Left ventricle myocardium superior (tissue), 1 donor: Measurements from ENCODE around the gene IFRD2. TPM values are rescaled to one million over a fixed set of nuclear protein-coding genes. Genes with fewer than 3 reads are reported as not detected.
A peak's percentile ranks its signal among the peaks of the same experiment; 100 is the strongest.

Experiments used
- ATAC-seq: fragments of 200-7000 bp; cut with Tn5 transposase; one replicate; pipeline ENCODE4 v1.9.1; 2020; ENCODE audit warnings: mild to moderate bottlenecking, moderate library complexity
- DNase-seq: peaks from one replicate; pipeline ENCODE4 v3.0.0-alpha.2; 2020
- intact Hi-C: fragments of 100-400 bp; cut with micrococcal nuclease; formaldehyde crosslinking; loops from one replicate; pipeline ENCODE4 v1.11.0; 2022
- long read RNA-seq: library from polyadenylated mRNA; unstranded; transcript quantifications from one replicate; pipeline ENCODE4 v2.0.0, GENCODE V29; 2021
- total RNA-seq: library from RNA; stranded (reverse); fragmentation: NEBNext Ultra II Directional; extraction: Animal tissue kit (Norgen Biotek cat#: 25700); gene quantifications from one replicate; pipeline ENCODE4 v1.2.1, GENCODE V29; 2021
- donor health status: DM: no; HTN: yes; CAD: no; lungs with severe emphysema.

IFRD2 gene, protein sequence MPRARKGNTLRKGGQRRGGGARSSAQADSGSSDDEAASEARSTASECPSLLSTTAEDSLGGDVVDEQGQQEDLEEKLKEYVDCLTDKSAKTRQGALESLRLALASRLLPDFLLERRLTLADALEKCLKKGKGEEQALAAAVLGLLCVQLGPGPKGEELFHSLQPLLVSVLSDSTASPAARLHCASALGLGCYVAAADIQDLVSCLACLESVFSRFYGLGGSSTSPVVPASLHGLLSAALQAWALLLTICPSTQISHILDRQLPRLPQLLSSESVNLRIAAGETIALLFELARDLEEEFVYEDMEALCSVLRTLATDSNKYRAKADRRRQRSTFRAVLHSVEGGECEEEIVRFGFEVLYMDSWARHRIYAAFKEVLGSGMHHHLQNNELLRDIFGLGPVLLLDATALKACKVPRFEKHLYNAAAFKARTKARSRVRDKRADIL
- 79.3 TPM for total RNA-seq
- long read RNA-seq, transcript IFRD2-202 (12 exons, 2,109 nt), result major isoform, 288 of 361 reads
- long read RNA-seq, partial matches to known transcripts, result 44 of 361 reads
- long read RNA-seq, other reads (novel, unspliced or antisense), result 27 of 361 reads

DNA sequence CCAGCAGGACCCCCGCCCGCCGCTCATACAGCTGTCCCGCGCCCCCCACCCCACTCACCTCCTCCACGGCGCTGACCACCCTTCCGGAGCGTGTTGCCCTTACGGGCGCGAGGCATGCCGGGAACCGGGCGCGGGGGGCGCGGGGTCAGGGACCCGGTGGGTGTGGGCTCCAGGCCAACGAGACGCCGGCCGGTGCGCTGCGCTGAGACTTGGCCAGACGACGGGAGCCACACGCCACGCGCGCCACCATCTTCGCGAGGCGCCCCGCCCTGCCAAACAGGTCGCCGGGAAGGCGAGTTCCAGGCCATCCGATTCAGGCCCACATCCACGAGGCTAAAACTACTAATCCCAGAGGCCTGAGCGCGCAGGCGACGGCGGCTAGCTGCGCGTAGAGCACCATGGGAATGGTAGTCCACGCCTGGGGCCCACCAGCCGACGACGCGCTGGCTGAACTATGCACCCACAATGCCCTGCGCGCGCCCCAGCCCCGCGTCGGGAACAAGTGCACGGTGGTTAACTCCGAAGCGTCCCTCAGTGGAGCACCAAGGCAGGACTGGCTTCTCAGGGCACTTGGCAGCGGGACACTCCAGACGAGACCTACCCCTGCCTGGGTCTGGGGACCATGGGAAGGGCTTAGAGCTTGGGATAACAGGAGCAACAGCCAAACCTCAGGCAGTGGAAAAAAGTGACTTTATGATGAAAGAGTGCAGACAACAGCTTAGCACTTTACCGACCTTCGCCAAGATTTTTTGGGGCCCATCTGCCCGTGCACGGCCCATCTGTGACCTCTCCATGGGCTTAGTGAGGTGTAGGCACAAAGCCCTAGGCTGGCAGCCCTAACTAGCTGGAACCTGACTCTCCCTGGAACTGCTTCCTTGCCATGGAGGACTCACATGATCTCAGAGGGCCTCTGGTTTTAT is at the start of gene IFRD2:
TSS of gene IFRD2 (minus strand) at position 271 of the 920 bp plus-strand sequence. CDS start at position 116, 155 bp downstream.
- DNase-seq (peak; percentile 99), ATAC-seq (peak; percentile 94)
- intact Hi-C loops, result loop anchor here (2.0 kb wide), 1 partner anchor 18 kb away; no protein-coding TSS in a partner anchor

DNA sequence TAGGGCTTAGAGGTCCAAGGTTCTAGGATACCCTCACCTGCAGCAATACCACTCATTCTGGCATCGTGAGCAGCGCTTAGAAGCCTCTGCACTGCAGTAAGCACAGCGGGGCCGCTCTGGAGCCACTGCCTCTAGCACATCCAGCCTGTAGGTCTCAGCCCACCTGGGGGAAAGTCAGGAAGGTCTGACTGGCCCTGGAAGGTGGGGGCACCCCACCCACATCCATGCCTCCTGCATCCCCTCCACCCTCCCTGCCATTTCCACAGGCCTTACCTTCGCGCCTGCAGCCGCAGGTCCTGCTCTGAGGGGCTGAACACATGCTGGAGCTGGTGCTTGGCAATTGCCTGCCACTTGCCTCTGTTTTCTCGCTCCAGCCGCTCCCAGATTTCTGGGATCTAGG is 49.3 kb upstream of the IFRD2 start:
- DNase-seq, result no peak
- intact Hi-C loops, result no loop called here
- ATAC-seq, result no peak

DNA sequence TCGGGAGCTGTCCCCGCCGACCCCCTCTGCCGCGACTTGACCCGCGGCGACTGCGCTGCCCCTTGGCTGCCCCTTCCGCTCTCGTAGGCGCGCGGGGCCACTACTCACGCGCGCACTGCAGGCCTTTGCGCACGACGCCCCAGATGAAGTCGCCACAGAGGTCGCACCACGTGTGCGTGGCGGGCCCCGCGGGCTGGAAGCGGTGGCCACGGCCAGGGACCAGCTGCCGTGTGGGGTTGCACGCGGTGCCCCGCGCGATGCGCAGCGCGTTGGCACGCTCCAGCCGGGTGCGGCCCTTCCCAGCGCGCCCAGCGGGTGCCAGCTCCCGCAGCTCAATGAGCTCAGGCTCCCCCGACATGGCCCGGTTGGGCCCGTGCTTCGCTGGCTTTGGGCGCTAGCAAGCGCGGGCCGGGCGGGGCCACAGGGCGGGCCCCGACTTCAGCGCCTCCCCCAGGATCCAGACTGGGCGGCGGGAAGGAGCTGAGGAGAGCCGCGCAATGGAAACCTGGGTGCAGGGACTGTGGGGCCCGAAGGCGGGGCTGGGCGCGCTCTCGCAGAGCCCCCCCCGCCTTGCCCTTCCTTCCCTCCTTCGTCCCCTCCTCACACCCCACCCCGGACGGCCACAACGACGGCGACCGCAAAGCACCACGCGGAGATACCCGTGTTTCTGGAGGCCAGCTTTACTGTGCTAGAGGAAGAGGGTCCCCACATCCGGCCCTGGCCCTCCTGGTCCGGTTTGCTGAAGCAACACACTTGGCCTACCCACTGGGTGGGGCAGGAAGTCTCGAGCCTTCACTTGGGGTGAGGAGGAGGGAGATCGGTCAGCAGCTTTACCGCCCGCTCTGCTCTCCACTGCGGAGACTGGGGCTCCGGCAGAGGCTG is 48.5 kb upstream of the IFRD2 start, which contains the start of gene RASSF1:
TSS of gene RASSF1 (minus strand) at position 389 of the 882 bp plus-strand sequence. CDS start at position 358, 31 bp downstream.
- ATAC-seq (peak; percentile 39), DNase-seq (peak; percentile 89)
- intact Hi-C loops, result no loop called here

DNA sequence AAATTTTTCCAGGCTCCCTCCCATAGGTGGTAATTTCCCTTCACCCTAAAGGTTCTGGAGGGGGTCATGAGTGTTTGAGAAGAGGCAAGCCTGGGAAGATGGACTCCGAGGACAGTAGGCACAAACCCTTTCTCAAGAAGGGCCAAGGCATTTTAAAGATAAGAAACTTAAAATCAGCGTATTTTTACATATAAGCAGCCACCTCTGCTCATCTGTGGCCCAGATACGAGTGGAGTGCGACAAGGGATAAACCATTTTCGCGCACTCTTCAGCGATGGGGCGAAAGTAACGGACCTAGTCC is 47.9 kb upstream of the IFRD2 start:
- intact Hi-C loops, result no loop called here
- DNase-seq, result no peak
- no peak for ATAC-seq

DNA sequence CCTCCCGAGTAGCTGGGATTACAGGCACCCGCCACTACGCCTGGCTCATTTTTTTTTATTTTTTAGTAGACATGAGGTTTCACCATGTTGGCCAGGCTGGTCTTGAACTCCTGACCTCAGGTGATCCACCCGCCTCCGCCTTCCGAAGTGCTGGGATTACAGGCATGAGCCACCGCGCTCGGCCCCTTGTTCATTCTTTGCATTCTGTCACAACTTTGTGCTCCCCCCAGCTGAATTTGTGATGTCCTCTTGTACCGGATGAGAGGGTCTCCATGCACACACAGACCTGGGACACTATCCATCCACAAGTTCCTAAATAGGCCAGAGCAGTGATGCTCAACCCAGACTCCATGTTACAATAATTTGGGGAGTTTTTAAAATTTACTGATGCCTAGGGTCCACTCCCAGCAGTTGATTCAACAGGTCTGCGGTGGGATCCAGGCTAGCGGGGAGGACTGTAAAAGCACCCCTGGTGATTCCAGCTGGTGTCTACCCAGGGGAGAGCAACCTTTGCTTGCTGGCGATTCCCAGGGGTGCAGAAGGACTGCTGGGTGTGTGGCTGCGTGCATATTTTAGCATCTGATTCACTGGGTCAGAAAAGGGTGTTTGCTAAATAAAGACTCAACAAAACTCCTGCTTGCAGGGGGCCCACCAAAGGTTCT is 47.4 kb upstream of the IFRD2 start:
- no peak for DNase-seq
- intact Hi-C loops, result no loop called here
- no peak for ATAC-seq

DNA sequence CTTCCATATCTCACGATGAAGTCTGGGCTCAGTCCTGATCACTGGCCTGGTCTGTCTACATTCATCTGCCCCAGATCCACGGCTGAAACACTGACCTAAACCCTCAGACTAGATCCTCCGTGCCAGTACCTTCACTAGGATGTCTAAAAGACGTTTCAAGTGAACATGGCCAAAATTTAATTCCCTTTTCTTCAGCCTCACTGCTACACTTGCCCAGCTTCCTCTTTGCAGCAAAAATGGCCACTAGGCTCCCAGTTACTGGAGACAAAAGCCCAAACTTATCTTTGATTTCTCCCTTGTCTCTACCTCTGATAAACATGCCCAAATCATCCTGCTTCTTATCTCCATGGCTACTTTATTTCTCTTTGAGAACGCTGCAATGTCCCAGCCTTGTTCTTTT is 46.7 kb upstream of the IFRD2 start:
- DNase-seq (no peak), ATAC-seq (no peak)
- intact Hi-C loops, result no loop called here

DNA sequence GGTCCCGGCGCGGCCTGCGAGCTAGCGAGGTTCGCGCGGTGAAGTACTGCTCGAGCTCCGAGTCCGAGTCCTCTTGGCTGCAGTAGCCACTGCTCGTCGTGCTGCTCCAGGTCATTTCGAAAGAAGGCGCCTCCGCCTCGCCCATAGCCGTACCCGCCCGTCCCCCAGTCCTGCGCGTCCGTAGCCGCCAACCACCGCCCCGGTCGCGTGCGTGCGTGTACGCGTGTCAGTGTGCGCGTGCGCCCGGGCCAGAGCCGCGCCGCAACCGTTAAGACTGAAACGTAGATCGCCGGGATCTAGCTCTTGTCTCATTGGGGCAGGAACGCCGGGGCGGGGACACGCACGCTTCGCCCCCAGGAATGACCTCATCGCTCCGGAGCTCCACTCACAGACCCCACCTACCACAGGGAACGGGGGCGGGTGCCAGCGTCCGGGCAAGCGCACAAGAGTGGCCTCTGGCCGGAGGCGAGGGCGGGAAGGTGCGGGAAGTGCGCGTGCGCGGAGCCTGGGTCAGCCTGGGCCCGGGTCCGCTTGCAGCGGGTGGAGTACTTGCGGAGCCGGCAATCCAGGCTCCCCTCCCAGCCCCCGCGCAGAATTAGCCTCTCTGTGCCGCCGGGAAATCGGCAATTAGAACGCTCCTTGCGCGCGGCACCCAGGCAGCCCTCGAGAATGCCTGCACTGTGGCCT is 45.1 kb upstream of the IFRD2 start:
- DNase-seq (peak; percentile 100), ATAC-seq (peak; percentile 87)
- intact Hi-C loops, result no loop called here

DNA sequence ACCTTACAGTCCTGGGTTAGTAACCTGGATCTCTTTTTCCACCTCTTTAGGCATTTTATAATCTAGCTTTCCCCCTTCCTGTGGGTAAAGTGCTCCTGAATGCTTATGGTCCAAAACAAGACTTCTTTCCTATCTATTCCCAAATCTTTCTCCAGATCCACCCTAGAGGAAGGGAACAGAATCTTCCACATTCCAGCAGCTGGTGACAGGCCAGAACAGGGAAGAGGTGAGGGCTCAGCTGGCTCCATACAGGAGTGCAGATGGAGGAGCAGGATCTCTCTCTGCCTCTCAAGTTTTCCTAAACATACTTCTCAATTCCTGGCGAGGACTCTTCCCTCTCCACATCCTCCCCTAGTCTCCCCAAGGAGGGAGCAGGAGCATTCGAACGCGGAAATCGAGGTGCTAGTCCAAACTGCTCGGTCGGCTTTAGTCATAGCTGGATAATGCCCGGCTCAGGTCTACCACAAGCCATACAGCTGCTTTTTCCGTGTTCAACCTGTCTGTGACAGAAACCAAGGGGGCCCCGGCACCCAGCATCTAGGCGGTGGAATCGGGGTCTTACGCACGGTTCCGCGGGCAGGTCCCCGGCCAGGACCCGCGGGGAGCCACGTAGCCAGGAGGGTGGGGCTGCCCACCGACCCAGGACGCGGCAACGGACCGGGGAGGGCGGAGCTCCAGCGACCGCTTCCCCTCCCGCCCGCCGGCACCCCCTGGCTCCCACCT is 44.4 kb upstream of the IFRD2 start:
- DNase-seq (no peak), ATAC-seq (no peak)
- intact Hi-C loops, result no loop called here

DNA sequence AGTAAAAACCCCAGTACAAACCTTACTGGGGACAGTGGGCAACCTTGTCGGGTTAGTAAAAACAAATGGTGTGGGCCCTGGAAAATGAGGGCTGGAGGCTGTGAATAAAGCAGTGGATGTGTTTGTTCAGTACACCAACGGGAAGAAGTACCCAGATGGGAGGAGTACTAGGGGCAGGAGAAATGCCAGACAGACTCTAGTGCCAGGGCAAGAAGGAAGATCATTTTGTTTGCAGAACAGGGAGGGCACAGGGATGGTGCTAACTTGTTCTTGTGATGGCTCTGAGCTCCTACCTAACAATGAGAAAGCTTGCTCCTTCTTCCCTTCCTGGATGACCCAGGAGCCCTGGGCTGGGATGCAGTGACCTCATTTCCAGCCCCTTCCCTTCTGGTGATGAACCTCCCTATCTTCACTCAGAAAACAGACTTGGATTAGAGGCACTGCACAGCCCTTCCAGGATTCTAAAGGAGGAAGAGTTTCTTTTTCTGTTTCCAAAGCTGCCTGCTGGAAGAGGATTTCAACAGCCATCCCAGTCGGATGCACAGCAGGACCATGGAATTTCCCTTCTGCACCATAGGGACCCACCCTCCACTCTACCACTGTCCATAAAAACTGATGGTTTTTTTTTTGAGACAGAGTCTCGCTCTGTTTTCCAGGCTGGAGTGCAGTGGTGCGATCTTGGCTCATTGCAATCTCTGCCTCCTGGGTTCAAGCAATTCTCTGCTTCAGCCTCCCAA is 42.3 kb upstream of the IFRD2 start:
- no peak for DNase-seq
- no peak for ATAC-seq
- intact Hi-C loops, result no loop called here

DNA sequence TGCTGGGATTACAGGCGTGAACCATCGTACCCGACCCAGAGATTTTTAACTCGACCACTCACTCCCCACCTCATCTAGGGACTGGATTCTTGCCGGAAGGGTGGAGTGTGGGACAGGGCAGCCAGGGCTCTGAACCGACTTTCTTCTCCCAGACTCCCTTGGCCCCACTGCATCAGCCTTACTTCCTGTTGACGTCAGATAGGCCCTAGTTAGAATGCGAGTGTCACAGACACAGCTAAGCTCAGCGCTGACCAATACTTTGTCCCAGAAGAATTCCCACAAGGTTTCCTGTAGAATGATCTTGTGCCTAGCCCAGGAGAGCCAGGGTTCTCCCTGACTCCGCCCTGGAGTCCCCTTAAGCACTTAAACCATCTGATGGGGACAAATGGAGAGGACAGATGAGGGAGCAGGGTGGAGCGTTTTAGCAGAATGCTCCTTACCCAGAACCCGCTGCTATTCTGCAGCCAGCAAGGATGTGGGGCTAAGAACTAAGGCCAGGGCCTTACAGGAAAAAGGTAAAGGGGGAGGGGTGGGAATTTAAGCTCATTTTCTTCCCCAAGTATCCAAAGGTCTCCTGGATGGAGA is 41.6 kb upstream of the IFRD2 start:
- intact Hi-C loops, result no loop called here
- peak; percentile 58 for DNase-seq
- ATAC-seq, result peak; percentile 30

DNA sequence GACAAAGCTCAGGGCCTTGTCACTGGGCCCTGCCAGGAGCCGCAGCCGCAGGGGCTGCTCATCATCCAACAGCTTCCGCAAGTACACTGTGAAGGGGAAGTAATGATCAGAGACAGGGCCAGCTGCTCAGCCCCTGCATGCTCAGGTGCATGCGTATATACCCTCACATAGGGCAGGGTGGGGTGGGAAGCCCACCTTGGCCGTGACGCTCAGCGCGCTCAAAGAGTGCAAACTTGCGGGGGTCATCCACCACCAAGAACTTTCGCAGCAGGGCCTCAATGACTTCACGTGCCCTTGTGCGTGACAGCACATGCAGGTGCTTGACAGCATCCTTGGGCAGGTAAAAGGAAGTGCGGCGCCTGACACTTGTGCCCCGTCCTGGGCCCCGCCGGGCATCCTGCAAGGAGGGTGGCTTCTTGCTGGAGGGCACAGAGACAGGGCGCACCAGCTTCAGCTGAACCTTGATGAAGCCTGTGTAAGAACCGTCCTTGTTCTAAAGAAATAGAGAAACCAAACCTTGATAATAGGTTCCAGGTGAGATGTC is 39.2 kb upstream of the IFRD2 start:
- intact Hi-C loops, result no loop called here
- ATAC-seq, result no peak
- DNase-seq, result peak; percentile 22

DNA sequence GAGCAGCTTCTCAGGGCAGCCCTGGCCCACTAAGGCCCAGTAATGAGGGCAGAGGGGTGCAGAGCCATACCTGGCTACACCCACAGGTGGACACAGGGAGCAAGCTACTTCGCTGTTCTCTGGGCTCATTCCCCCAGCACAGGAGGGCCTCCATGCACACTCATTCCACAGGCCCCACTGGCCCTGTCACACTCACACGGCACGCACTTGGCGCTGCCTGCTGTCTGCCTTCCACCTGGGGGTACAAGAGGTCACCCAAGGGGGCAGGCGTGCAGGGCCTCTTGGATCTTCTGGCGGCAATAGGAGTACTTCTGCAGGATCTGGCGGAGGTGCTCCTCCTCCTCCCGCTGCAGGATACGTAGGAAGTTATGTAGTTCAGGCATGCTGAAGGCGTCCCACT is 38.1 kb upstream of the IFRD2 start:
- ATAC-seq, result no peak
- DNase-seq, result no peak
- intact Hi-C loops, result no loop called here

DNA sequence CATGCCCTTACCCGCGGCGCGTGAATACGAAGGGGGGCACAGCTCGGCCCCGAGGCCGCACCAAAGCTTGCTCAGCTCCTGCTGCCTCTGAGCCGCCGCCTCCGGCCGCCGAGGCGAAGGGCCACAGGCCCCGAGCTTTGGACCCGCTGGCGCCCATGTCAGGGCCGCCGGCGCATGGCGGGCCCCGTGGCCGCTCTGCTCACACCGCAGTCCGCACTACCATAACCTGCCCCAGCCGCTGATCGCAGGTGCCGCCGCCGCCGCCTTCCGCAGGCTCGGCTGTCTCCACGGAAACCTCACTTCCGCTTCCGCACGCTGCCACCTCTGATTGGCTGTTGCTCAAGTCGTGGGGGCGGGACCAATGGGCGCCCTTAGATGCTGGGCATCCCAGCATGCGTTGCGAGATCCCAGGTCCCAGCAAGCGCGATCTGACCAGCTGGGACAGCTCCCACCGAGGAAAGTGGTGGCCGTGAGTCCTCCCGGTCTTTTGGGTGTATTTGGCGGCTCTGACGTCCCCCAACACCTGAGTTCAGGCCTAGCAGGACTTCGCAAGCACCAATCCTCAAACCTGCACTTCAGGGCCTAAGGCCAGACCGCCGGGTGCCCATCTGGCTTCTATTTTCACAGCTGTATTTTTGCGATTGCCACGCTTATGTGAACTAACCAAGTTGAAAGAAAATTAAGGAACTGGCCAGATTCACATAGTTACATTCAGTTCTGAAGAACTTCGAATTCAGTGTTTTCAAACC is 35.9 kb upstream of the IFRD2 start, which contains the start of gene TUSC2:
TSS of gene TUSC2 (minus strand) at position 281 of the 749 bp plus-strand sequence. CDS start at position 157, 124 bp downstream.
- intact Hi-C loops, result no loop called here
- DNase-seq, result peak; percentile 99
- ATAC-seq, result peak; percentile 84

DNA sequence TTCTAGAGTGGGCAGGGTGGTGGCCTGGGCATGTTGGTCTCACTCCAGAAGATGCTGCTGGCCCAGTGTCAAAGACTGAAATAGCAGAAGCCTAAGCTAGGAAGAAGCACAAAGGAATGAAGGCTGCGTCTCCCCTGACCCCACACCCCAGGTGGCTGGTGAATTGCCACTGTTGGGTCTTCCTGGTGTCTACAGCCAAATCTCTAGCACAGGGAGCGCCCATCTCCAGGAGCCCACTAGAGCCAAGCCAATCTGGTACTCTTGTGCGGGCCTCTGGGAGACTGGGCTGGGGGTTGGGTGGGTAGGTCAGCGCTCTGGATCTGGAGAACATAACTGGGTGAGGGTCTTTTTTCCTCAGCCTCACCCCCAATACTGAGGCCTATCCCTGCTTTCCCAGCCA is 34.9 kb upstream of the IFRD2 start:
- intact Hi-C loops, result no loop called here
- no peak for DNase-seq
- no peak for ATAC-seq

DNA sequence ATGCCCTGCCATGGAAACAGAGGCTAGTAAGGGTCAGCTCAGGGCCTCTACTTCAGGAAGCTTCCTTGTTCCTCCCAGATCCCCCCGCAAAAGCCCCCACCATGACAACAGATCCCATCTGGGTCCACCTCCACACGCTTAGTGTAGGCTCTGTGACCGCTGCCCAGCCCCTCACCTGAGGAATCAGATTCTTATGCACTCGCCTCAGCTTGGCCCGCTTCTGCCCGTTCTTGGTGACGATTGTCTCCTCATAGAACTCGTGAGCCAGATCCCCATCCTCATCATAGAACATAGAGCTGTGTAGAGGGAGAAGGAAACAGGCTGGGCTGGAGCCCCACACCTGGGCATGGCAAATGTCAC is 33.9 kb upstream of the IFRD2 start:
- no peak for DNase-seq
- intact Hi-C loops, result no loop called here
- ATAC-seq, result no peak
